Hypothalamus (tissue), 51 donors: ENCODE data around the gene ASPHD2.

Source experiments
- DNase-seq, 51 donors: peaks; one replicate each; lab custom pipeline; 2025; lab: John Stamatoyannopoulos, UW

Gene ASPHD2

GRCh38 chr22:26466196-26466595 lies 37.1 kb downstream of the ASPHD2 start:
- DNase-seq: no peak

- no peak for DNase-seq
Measured at GRCh38 chr22:26470807-26471206, 41.7 kb downstream of the ASPHD2 start.

- DNase-seq: no peak
Measured at GRCh38 chr22:26471522-26471921, 42.5 kb downstream of the ASPHD2 start.

GRCh38 chr22:26474682-26475081 lies 45.6 kb downstream of the ASPHD2 start:
- no peak for DNase-seq

GRCh38 chr22:26476705-26477340 lies 47.8 kb downstream of the ASPHD2 start:
- no peak for DNase-seq

- DNase-seq: no peak
Measured at GRCh38 chr22:26477341-26477731, 48.3 kb downstream of the ASPHD2 start.

GRCh38 chr22:26479043-26479791 lies 50.2 kb downstream of the ASPHD2 start:
- DNase-seq: no peak

- no peak for DNase-seq
Measured at GRCh38 chr22:26479792-26480610, 50.9 kb downstream of the ASPHD2 start.

GRCh38 chr22:26480611-26480932 lies 51.5 kb downstream of the ASPHD2 start:
- DNase-seq: no peak

GRCh38 chr22:26481112-26481693 lies 52.1 kb downstream of the ASPHD2 start:
- DNase-seq: no peak

GRCh38 chr22:26481694-26482093 lies 52.6 kb downstream of the ASPHD2 start:
- no peak for DNase-seq

GRCh38 chr22:26482161-26482560 lies 53.1 kb downstream of the ASPHD2 start:
- DNase-seq: no peak

- DNase-seq: no peak
Measured at GRCh38 chr22:26483043-26483438, 54.0 kb downstream of the ASPHD2 start.

GRCh38 chr22:26483439-26484359 lies 54.6 kb downstream of the ASPHD2 start, which contains the start of the genes HPS4 and SRRD:
TSS of gene HPS4 (minus strand) at chr22:26483783. CDS start at chr22:26481762, 2,021 bp downstream.
TSS of gene SRRD (plus strand) at chr22:26483877. CDS start at chr22:26483891, 14 bp downstream.
- DNase-seq: peak in 50 of 51 donors; percentile 42 to 89 (median 75)

GRCh38 chr22:26484360-26484706 lies 55.3 kb downstream of the ASPHD2 start:
- no peak for DNase-seq

GRCh38 chr22:26485013-26485412 lies 56.0 kb downstream of the ASPHD2 start:
- no peak for DNase-seq

- DNase-seq: no peak
Measured at GRCh38 chr22:26485806-26486390, 56.8 kb downstream of the ASPHD2 start.

GRCh38 chr22:26486394-26486793 lies 57.3 kb downstream of the ASPHD2 start:
- DNase-seq: no peak

GRCh38 chr22:26487996-26488395 lies 58.9 kb downstream of the ASPHD2 start:
- no peak for DNase-seq
